ENCODE data around the gene RAB29. TPM values are rescaled to one million over a fixed set of nuclear protein-coding genes. Genes with fewer than 3 reads are reported as not detected.
"Not testable (repeated sequence)": the region's sequence is repeated elsewhere in the genome, so short reads cannot be mapped to it uniquely, and the experiment has no call there.

RAB29 gene
- total RNA-seq, 4 donors from 2014 or later: 17.0 to 74.8 (median 43.4) TPM

GRCh38 chr1:205726619-205727125, 48.6 kb downstream of the RAB29 start:
- Histone ChIP-seq H3K36me3 (peaks cover 0 to 64% of the 10 kb centered on the region in 2 donors), H3K27ac (no peak overlapping the region), H3K9me3 (no peaks in the 10 kb centered on the region), H3K4me1 (peaks cover 0 to 41% (median 0%) of the 10 kb centered on the region in 3 donors), H3K4me3 (no peak overlapping the region), H3K27me3 (no peaks in the 10 kb centered on the region)
- ATAC-seq: no peak
- WGBS, 2 donors (ENCODE audit: low coverage in 1 of 2): 70 to 88% methylated on average over 2 to 3 of the region's 4 CpGs
- TF ChIP-seq CTCF (IDR thresholded peaks at IDR 0.05): no peak
- TF ChIP-seq POLR2A (IDR thresholded peaks at IDR 0.05): no peak
- no peak for TF ChIP-seq POLR2AphosphoS5 (IDR thresholded peaks at IDR 0.05)
- no peak for TF ChIP-seq EP300 (IDR thresholded peaks at IDR 0.05)

- Histone ChIP-seq H3K36me3 (peaks cover 0 to 76% of the 10 kb centered on the region in 2 donors), H3K9me3 (no peaks in the 10 kb centered on the region)
- 79 to 89% methylated on average over 1 of the region's 1 CpG for WGBS, 2 donors (ENCODE audit: low coverage in 1 of 2)
Observed at GRCh38 chr1:205725514-205725913, 49.8 kb downstream of the RAB29 start.

GRCh38 chr1:205720740-205721139, 54.5 kb downstream of the RAB29 start:
- not testable (repeated sequence) for H3K27ac ChIP-seq, H3K4me1 ChIP-seq, ATAC-seq, H3K9me3 ChIP-seq, H3K4me3 ChIP-seq, H3K27me3 ChIP-seq
- WGBS, 2 donors (ENCODE audit: low coverage in 1 of 2): 92% methylated on average over 2 of the region's 2 CpGs; no CpG with 5 or more reads in 1 of the 2 donors
- peaks cover 16 to 91% of the 10 kb centered on the region in 2 donors for H3K36me3 ChIP-seq

More at GRCh38 chr1:205725514-205725913, 49.8 kb downstream of the RAB29 start:
- no peaks in the 10 kb centered on the region for H3K27me3 ChIP-seq
- no peak for ATAC-seq
- no peak overlapping the region for H3K4me3 ChIP-seq
- TF ChIP-seq CTCF (IDR thresholded peaks at IDR 0.05) (no peak), EP300 (IDR thresholded peaks at IDR 0.05) (no peak), POLR2AphosphoS5 (IDR thresholded peaks at IDR 0.05) (no peak), POLR2A (IDR thresholded peaks at IDR 0.05) (no peak)
- H3K27ac ChIP-seq: no peak overlapping the region
- H3K4me1 ChIP-seq: peaks cover 0 to 30% (median 0%) of the 10 kb centered on the region in 3 donors

GRCh38 chr1:205719762-205720161, 55.5 kb downstream of the RAB29 start:
- H3K9me3 ChIP-seq: no peaks in the 10 kb centered on the region
- ATAC-seq: no peak
- TF ChIP-seq CTCF (IDR thresholded peaks at IDR 0.05) (no peak), POLR2A (IDR thresholded peaks at IDR 0.05) (no peak), POLR2AphosphoS5 (IDR thresholded peaks at IDR 0.05) (no peak), EP300 (IDR thresholded peaks at IDR 0.05) (no peak)
- H3K36me3 ChIP-seq: peaks cover 16 to 96% of the 10 kb centered on the region in 2 donors
- no peaks in the 10 kb centered on the region for H3K4me1 ChIP-seq
- H3K4me3 ChIP-seq: no peak overlapping the region
- no peaks in the 10 kb centered on the region for H3K27me3 ChIP-seq
- no peak overlapping the region for H3K27ac ChIP-seq

GRCh38 chr1:205719015-205719414, 56.3 kb downstream of the RAB29 start:
- Histone ChIP-seq H3K4me3 (no peak overlapping the region), H3K9me3 (no peaks in the 10 kb centered on the region), H3K4me1 (peaks cover 0 to 4% (median 0%) of the 10 kb centered on the region in 3 donors), H3K36me3 (peaks cover 16 to 93% of the 10 kb centered on the region in 2 donors), H3K27me3 (no peaks in the 10 kb centered on the region), H3K27ac (no peak overlapping the region)
- WGBS, 2 donors (ENCODE audit: low coverage in 1 of 2): 61 to 66% methylated on average over 3 of the region's 3 CpGs
- no peak for ATAC-seq
- TF ChIP-seq CTCF (IDR thresholded peaks at IDR 0.05) (no peak), EP300 (IDR thresholded peaks at IDR 0.05) (no peak), POLR2AphosphoS5 (IDR thresholded peaks at IDR 0.05) (no peak), POLR2A (IDR thresholded peaks at IDR 0.05) (no peak)

Small RNAs within 50 kb of the gene (small RNA-seq; reads per million reads assigned to genes)
- 0 to 0.09 (median 0) reads per million in 4 donors for gene RF00139

Other genes starting within 250 kb of the RAB29 start
- gene ELK4, start 143.5 kb downstream of the RAB29 start, total RNA-seq: 10 to 100 TPM; 23.2 to 24.6 (median 23.6) TPM
- 1 to 10 TPM in 3 of 4 donors, under 1 TPM in 1; 0.84 to 1.3 (median 1.1) TPM for gene SLC45A3, start 95.0 kb downstream of the RAB29 start, total RNA-seq
- gene NUCKS1, start 25.3 kb downstream of the RAB29 start, total RNA-seq: 100 to 1,000 TPM; 130 to 180 (median 138) TPM
- gene SLC41A1, start 37.7 kb upstream of the RAB29 start, total RNA-seq: 10 to 100 TPM; 20.9 to 38.7 (median 29.1) TPM
- gene PM20D1, start 74.7 kb upstream of the RAB29 start, total RNA-seq: under 1 TPM in 1 of 4 donors, not detected in 3; 0.13 TPM
- gene SLC26A9, start 168.0 kb upstream of the RAB29 start, total RNA-seq: under 1 TPM in 1 of 4 donors, not detected in 3; 0.16 TPM
- gene RAB7B, start 227.9 kb upstream of the RAB29 start, total RNA-seq: 1 to 10 TPM in 3 of 4 donors, under 1 TPM in 1; 0.78 to 2.4 (median 2.0) TPM
- not detected for gene CTSE, start 248.4 kb upstream of the RAB29 start, total RNA-seq

Data from gastroesophageal sphincter (tissue), 4 donors.